ENCODE data around the gene UBE2O.

UBE2O gene

GRCh38 chr17:76407509-76407908, 45.4 kb downstream of the UBE2O start:
- TF ChIP-seq, protein P1, sequence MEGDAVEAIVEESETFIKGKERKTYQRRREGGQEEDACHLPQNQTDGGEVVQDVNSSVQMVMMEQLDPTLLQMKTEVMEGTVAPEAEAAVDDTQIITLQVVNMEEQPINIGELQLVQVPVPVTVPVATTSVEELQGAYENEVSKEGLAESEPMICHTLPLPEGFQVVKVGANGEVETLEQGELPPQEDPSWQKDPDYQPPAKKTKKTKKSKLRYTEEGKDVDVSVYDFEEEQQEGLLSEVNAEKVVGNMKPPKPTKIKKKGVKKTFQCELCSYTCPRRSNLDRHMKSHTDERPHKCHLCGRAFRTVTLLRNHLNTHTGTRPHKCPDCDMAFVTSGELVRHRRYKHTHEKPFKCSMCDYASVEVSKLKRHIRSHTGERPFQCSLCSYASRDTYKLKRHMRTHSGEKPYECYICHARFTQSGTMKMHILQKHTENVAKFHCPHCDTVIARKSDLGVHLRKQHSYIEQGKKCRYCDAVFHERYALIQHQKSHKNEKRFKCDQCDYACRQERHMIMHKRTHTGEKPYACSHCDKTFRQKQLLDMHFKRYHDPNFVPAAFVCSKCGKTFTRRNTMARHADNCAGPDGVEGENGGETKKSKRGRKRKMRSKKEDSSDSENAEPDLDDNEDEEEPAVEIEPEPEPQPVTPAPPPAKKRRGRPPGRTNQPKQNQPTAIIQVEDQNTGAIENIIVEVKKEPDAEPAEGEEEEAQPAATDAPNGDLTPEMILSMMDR (IDR thresholded peaks at IDR 0.05; ENCODE audit: low read depth, low read length): no peak
- no peak for TF ChIP-seq MYC (IDR thresholded peaks at IDR 0.05; ENCODE audit: low read depth, low read length)
- no peak for TF ChIP-seq POLR2A (IDR thresholded peaks at IDR 0.05; ENCODE audit: extremely low read depth, insufficient read length)
- no peak for TF ChIP-seq MAX (IDR thresholded peaks at IDR 0.05; ENCODE audit: low read depth, low read length)
- DNase-seq (ENCODE audit: low read depth): no peak
- H3K4me3 ChIP-seq (ENCODE audit: low read depth, low read length): no peak overlapping the region

- no peak overlapping the region for H3K4me3 ChIP-seq (ENCODE audit: low read depth, low read length)
- DNase-seq (ENCODE audit: low read depth): peak; percentile 84
- TF ChIP-seq MAX (IDR thresholded peaks at IDR 0.05; ENCODE audit: low read depth, low read length): peak; percentile 53
- TF ChIP-seq, protein P1 (IDR thresholded peaks at IDR 0.05; ENCODE audit: low read depth, low read length): no peak
Observed at GRCh38 chr17:76405967-76406647, 46.8 kb downstream of the UBE2O start.

DNA sequence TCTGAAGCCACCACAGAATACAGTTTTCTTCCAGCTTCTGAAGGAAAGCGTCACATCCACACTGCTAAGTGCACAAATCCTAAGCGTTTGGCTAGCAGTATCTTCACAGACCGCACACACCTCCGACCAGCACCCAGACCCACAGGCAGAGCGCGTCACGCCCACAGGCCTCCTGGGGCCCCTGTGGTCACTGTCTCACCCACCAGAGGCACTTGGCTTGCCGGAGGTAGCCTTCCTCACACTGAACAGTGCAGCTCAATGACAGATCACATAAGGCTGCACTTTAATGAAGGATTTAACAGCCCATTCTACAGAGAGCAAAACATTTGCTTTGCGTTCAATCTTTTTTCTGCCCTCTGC, 47.4 kb downstream of the UBE2O start:
- peak; percentile 82 for DNase-seq (ENCODE audit: low read depth)
- TF ChIP-seq MAX (IDR thresholded peaks at IDR 0.05; ENCODE audit: low read depth, low read length) (no peak), POLR2A (IDR thresholded peaks at IDR 0.05; ENCODE audit: extremely low read depth, insufficient read length) (no peak), MYC (IDR thresholded peaks at IDR 0.05; ENCODE audit: low read depth, low read length) (no peak)
- TF ChIP-seq, protein P1 (IDR thresholded peaks at IDR 0.05; ENCODE audit: low read depth, low read length): no peak
- no peak overlapping the region for H3K4me3 ChIP-seq (ENCODE audit: low read depth, low read length)

DNA sequence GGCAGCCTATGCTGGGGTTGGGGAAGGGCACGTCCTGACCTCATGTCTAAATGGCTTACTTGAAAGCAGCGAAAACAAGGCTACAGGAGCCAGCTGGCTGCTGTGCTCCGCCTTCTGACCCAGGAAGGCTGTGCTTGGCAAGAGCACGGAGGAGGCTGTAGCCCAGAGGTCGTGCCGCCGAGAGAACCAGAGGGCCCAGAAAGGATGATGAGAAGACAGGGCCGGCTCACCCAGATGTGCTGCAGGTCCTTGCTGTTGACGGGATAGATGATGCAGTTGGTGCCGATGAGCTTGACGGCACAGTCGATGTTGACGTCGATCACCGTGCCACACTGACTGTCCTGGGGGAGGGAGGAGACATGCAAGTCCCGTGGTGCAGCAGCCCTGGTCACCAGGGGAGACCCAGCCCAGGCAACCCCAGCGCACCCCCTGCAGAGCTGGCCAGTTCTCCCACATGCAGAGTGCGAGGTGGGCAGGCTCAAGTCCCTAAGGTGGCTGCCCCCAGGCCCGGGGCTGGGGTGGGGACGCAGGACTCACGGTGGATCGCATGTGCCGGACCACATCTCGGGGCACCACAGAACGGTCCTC, 47.9 kb downstream of the UBE2O start:
- no peak overlapping the region for H3K4me3 ChIP-seq (ENCODE audit: low read depth, low read length)
- TF ChIP-seq, protein P1 (IDR thresholded peaks at IDR 0.05; ENCODE audit: low read depth, low read length): no peak
- TF ChIP-seq MYC (IDR thresholded peaks at IDR 0.05; ENCODE audit: low read depth, low read length) (no peak), POLR2A (IDR thresholded peaks at IDR 0.05; ENCODE audit: extremely low read depth, insufficient read length) (no peak), MAX (IDR thresholded peaks at IDR 0.05; ENCODE audit: low read depth, low read length) (no peak)
- DNase-seq (ENCODE audit: low read depth): no peak

GRCh38 chr17:76404256-76404655, 48.7 kb downstream of the UBE2O start:
- no peak for DNase-seq (ENCODE audit: low read depth)
- H3K4me3 ChIP-seq (ENCODE audit: low read depth, low read length): no peak overlapping the region
- no peak for TF ChIP-seq MAX (IDR thresholded peaks at IDR 0.05; ENCODE audit: low read depth, low read length)
- no peak for TF ChIP-seq POLR2A (IDR thresholded peaks at IDR 0.05; ENCODE audit: extremely low read depth, insufficient read length)
- TF ChIP-seq, protein P1 (IDR thresholded peaks at IDR 0.05; ENCODE audit: low read depth, low read length): no peak
- TF ChIP-seq MYC (IDR thresholded peaks at IDR 0.05; ENCODE audit: low read depth, low read length): no peak
